GM19351 (cell line): ENCODE results near the gene ADAMTSL3.

ENCODE experiments used
- ATAC-seq: cut with Tn5 transposase; IDR thresholded peaks from one replicate; pipeline ENCODE4 v1.9.1; 2021; ENCODE audit warnings: mild to moderate bottlenecking, moderate library complexity; ENCODE audit not compliant: unreplicated experiment

The ADAMTSL3 gene

GRCh38 chr15:83866692-83867091, 212.8 kb downstream of the ADAMTSL3 start:
- ATAC-seq: no peak

DNA sequence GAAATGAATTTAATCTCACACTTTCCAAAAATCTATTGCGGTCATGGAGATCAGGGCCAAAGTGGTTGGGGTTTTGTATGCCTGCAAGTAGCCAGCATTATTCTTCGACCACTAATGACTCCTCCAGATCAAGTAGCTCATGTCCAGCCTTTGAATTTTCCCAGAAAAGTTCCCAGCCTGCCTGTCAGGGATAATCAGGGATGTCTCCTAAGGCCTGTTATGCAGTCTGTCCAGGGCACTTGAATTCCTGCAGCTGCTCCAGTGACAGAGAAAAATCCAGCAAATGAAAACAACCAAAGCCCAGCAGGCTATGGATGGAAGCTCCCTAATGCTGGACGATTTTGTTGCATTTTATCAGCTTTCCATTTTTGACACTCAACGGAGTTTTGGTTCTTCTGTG, 215.4 kb downstream of the ADAMTSL3 start:
- ATAC-seq: no peak

DNA sequence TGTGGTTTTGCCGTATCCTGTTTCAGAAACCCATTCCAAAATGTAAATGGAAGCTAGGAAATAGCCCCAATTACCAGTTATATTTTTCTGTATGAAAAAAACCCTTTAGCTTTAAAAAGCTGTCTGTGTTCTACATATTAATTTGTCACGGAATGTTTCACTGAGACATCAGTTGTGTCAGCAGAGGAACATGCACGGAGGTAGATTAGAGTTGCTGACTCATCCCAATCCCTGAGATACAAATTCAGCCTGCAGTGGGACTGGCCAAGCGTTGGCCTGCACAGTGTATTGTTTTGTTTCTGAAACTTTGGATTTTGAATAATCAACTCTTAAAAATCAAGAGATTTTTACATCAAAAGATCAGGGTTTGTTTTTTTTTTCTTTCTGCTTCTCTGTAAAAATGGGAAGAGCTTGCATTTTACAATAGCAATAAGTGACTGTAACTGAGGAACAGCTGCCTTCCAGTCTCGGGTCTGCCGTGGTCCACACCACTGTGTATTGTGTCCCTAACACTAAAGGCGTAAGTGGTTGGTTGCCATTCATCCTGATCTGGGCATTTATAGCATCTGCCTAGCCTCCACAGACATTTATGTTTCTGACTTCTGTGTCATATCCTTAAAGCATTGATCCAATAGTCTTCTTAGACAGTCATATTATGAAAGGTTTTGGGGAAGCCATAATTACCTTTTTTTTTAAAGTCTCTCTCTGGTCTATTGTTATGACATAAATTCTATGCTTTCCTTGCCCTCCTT, 218.1 kb downstream of the ADAMTSL3 start:
- peak; percentile 82 for ATAC-seq

GRCh38 chr15:83873966-83874365, 220.0 kb downstream of the ADAMTSL3 start:
- ATAC-seq: no peak

DNA sequence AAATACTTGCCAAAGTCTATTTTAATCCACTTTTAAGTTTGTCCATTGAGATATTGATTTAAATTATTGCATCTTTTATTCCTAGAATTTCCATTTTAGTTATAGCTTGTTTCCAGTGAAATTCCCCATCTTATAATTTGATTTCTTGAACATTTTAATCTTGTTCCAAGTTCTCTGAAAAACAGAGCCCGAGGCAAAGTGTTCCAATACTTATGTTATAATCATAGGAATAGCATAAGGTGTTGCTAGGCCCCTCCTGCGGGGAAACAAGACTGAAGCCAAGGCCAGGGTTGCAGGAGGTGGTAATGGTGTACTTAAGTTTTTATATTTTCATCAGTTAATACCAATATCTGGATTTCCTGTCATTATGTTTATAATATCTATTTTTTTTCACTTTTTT, 226.6 kb downstream of the ADAMTSL3 start:
- ATAC-seq: no peak

- no peak for ATAC-seq
Measured at GRCh38 chr15:83881156-83881555, 227.2 kb downstream of the ADAMTSL3 start.

DNA sequence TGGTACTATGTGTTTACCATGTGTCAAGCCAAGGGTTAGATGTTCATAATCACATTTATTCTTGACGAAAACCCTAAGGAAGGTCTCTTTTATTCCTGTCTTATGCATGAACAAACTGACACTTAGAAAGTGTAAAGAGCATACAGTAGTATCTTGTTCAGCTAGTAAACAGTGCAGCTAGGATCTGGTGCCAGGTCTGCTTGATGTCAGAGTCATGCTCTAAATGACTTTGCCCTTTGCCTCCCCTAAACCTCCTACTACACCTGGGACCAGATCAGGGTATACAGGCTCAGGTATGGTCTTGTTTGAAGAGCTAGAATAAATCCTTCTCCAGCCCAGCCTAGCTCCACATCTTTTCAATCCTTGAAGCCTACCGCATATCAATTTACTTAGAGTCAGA, 232.4 kb downstream of the ADAMTSL3 start:
- no peak for ATAC-seq

GRCh38 chr15:83887404-83887803, 233.5 kb downstream of the ADAMTSL3 start:
- no peak for ATAC-seq

GRCh38 chr15:83887961-83888360, 234.0 kb downstream of the ADAMTSL3 start:
- ATAC-seq: no peak

DNA sequence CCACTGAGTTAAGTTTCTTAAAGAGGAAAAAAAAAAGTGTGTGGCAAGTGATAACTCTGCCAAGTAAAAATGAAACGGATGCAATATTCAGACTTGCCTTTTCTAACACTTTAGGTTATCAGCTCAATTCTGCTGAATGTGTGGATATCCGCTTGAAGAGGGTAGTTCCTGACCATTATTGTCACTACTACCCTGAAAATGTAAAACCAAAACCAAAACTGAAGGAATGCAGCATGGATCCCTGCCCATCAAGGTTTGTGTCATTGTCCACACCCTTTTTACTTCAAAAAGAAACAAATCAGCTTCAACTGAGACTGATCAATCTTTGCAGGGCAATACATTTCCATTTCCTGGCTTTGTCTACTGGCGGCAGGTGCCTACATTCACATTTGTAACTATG, 236.1 kb downstream of the ADAMTSL3 start:
- ATAC-seq: no peak

GRCh38 chr15:83890587-83890986, 236.7 kb downstream of the ADAMTSL3 start:
- ATAC-seq: no peak

DNA sequence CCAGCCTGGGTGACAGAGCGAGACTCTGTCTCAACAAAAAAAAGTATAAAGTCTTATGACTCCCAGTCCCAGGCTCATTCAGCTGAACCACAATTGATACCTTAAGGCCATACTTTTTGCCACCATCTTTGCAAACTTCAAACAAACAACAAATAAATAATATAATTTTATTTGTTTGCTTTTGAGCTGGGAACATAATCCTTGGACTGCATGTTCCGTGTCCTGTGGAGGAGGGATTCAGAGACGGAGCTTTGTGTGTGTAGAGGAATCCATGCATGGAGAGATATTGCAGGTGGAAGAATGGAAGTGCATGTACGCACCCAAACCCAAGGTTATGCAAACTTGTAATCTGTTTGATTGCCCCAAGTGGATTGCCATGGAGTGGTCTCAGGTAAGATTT, 238.6 kb downstream of the ADAMTSL3 start:
- ATAC-seq: no peak

DNA sequence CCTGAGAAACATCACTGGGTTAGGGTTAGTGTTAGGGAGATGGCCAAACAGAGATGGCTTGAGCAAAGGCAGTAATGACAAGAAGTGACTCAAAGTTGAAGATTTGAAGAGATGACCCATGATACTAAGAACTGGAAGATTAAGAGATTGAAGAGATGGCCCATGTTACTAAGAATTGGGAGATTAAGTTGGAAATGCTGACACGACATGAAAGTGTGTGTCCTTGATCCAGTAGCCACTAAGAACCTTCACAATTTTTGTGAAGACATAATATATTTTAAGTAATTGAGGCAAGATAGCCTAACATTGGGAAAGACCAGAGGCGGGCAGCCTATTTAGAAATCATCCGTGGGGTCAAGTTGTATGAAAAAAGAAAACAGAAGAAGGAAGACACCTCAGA, 239.4 kb downstream of the ADAMTSL3 start:
- ATAC-seq: no peak

DNA sequence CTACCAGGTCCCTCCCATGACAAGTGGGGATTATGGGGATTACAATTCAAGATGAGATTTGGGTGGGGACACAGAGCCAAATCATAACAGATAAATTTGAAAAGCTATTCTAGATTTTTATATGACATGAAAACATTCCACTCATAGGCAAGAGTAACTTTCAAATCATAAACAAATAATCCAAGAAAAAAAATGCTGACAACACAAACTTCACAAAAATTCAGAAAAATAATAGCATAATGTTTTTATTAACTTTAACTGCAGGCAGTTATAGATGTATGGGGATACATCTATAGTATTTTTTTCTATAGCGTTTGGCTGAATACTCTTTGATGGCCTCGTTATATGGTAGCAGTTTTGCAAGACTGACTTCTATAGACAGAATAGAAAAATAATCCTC, 243.1 kb downstream of the ADAMTSL3 start:
- no peak for ATAC-seq

DNA sequence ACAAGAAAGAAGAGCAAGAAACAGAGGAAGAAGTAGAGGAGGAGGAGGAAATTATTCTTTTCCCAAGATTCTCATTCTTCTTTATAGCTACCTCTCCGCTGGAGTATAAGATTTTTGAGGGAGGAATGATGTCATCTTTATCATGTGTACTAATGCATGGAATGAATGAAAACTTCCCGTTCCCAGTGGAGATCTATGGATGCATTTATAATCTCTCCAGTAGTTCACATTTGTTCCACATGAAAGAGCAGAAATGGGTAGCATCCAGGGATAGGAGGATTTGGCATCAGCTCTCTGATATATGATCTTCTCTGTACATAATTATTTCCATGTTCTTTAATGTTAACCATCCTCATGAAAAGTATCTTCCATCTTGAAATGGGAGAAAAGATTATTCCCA, 244.4 kb downstream of the ADAMTSL3 start:
- ATAC-seq: no peak

- no peak for ATAC-seq
Measured at GRCh38 chr15:83899670-83900069, 245.7 kb downstream of the ADAMTSL3 start.

DNA sequence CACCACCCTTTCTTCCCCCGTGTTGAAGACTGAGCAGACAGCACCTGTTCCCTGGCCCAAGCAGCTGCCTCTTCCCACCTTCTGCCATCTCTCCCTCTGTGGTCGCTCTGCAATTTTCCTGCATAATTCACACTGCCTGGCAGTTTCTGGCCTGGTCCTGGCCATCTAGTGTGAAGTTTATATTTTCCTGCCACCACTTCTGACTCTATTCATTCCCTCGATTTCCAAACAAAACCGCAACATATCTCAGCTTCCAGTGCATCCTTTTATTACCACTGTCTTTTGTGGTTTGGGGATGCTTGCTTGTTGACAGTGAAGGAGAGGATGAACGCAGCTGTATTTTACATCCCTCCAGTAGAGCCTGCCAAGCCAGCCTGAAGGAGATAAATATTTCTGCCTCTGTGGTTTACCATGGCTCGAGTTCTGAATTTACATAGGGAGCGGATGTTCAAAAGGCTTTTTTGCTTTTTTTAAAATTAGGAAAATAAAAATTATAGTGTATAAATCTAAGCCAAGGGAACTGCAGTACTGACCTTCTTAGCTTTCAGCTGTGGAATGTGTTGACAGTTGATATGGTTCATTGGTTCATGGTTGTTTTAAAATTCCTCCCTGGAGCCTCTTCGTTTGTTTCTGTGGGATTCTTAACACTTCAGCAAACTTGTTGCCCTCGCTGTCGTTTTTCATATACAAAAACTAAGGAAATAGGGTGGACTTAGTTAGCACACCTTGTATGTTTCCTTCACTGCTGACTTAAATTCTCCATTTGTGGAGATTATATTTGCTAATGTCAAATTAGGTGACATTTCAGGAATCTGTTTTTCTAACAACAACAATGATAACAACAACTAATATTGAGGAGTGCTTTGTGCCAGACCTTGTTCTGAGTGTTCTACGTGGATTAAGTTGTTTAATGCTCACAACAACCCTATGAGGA, 250.5 kb downstream of the ADAMTSL3 start:
- no peak for ATAC-seq

DNA sequence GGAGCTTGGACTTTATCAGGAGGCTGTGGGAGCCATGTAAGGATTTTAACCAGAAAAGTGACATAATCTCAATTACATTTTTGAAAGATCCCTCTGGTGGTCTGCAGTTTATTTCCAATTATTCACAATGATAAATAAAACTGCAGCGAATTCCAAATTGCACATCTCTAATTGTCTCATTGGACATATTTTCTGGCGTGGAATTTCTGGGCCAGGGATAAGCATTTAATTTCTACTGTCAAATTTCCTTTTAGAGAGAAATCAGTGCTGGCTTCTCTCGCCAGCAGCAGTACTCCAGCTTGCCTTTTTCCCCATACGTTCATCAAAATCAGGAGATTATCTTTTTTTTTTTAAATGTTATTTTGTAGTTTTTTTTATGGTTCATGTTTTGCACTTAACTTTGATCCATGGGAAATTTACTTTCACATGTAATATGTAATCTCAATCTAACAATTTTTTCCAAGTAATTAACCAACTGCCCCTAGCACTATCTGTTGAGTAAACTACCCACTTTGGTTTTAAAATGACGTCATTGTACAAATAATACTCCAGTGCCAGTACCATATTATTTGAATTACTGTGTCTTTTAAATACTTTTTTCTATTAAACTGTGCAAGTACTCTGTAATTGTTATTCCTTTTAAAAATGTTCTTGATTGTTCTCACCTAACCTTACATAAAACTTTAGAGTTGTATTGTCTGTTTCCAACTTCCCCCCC, 251.8 kb downstream of the ADAMTSL3 start:
- ATAC-seq: no peak

- ATAC-seq: no peak
Measured at GRCh38 chr15:83911345-83911744, 257.4 kb downstream of the ADAMTSL3 start.

- no peak for ATAC-seq
Measured at GRCh38 chr15:83912343-83912742, 258.4 kb downstream of the ADAMTSL3 start.

DNA sequence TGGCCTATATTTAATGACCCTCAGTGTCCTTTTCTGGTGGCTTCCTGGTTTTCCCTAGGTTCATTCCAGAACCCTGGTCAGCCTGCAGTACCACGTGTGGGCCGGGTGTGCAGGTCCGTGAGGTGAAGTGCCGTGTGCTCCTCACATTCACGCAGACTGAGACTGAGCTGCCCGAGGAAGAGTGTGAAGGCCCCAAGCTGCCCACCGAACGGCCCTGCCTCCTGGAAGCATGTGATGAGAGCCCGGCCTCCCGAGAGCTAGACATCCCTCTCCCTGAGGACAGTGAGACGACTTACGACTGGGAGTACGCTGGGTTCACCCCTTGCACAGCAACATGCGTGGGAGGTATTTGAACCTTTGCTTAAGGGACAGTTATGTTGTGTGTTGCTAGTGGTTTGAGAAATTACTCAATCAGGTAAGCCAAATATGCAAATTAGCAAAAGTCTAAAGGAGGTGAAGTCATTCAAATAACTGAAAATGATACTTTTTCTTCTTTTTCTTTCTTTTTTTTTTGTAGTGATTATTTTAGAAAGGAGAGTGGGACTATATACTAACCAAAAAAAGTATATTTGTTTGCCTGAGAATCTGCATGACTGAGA, 259.2 kb downstream of the ADAMTSL3 start:
- no peak for ATAC-seq
